H9 (cell line): Measurements from ENCODE around the gene SLC7A6. TPM values are rescaled to one million over a fixed set of nuclear protein-coding genes. Genes with fewer than 3 reads are reported as not detected.

ENCODE experiments used
- DNase-seq: peaks from one replicate; pipeline ENCODE4 v3.0.0-alpha.2; 2017
- H2AFZ ChIP-seq: one replicate; pipeline ENCODE4 v1.6.1; 2013; ENCODE audit warnings: mild to moderate bottlenecking, low read length, control low read depth, moderate library complexity
- H2AK5ac ChIP-seq: 2 replicates; pipeline ENCODE4 v1.6.1; 2013; ENCODE audit warnings: low read length, control low read depth, mixed read lengths; ENCODE audit not compliant: insufficient read length
- H2BK120ac ChIP-seq: one replicate; pipeline ENCODE4 v1.6.1; 2013; ENCODE audit warnings: low read depth, mild to moderate bottlenecking, low read length, control low read depth, inconsistent platforms; ENCODE audit not compliant: poor library complexity, severe bottlenecking
- H2BK12ac ChIP-seq: 2 replicates; pipeline ENCODE4 v1.6.1; 2013; ENCODE audit warnings: low read length, control low read depth, mixed read lengths, low read depth; ENCODE audit not compliant: insufficient read length
- H2BK15ac ChIP-seq: 2 replicates; pipeline ENCODE4 v1.6.1; 2013; ENCODE audit warnings: low read depth, low read length, control low read depth
- H2BK20ac ChIP-seq: one replicate; pipeline ENCODE4 v1.6.1; 2013; ENCODE audit warnings: low read depth, mild to moderate bottlenecking, low read length, control low read depth, inconsistent platforms; ENCODE audit not compliant: poor library complexity, severe bottlenecking
- H2BK5ac ChIP-seq: 2 replicates; pipeline ENCODE4 v1.6.1; 2013; ENCODE audit warnings: low read length, control low read depth, mixed read lengths; ENCODE audit not compliant: insufficient read length
- H3K14ac ChIP-seq: 2 replicates; pipeline ENCODE4 v1.6.1; 2013; ENCODE audit warnings: low read length, control low read depth; ENCODE audit not compliant: insufficient read depth
- H3K18ac ChIP-seq: 2 replicates; pipeline ENCODE4 v1.6.1; 2013; ENCODE audit warnings: low read depth, mild to moderate bottlenecking, mixed read lengths, low read length, control low read depth; ENCODE audit not compliant: insufficient read length
- H3K23ac ChIP-seq: 2 replicates; pipeline ENCODE4 v1.6.1; 2013; ENCODE audit warnings: low read length, control low read depth, mixed read lengths, low read depth; ENCODE audit not compliant: insufficient read length
- H3K23me2 ChIP-seq: 2 replicates; pipeline ENCODE4 v1.6.1; 2013; ENCODE audit warnings: low read depth, mild to moderate bottlenecking, mixed read lengths, low read length, control low read depth; ENCODE audit not compliant: insufficient read length, poor library complexity, severe bottlenecking
- H3K27ac ChIP-seq: 2 replicates; pipeline ENCODE4 v1.5.1; 2013; ENCODE audit warnings: low read length, control low read depth, mixed read lengths, low read depth; ENCODE audit not compliant: insufficient read length
- H3K27me3 ChIP-seq: 2 replicates; pipeline ENCODE4 v1.6.1; 2013; ENCODE audit warnings: low read length, control low read depth, inconsistent platforms; ENCODE audit not compliant: insufficient read depth
- H3K4ac ChIP-seq: 2 replicates; pipeline ENCODE4 v1.6.1; 2013; ENCODE audit warnings: low read depth, mild to moderate bottlenecking, control low read depth, inconsistent platforms, low read length, moderate library complexity
- H3K4me1 ChIP-seq: 2 replicates; pipeline ENCODE4 v1.6.1; 2013; ENCODE audit warnings: low read length, control low read depth, inconsistent platforms; ENCODE audit not compliant: insufficient read depth
- H3K4me2 ChIP-seq: 2 replicates; pipeline ENCODE4 v1.6.1; 2013; ENCODE audit warnings: low read length, control low read depth, mixed read lengths; ENCODE audit not compliant: insufficient read length, insufficient read depth
- H3K56ac ChIP-seq: 2 replicates; pipeline ENCODE4 v1.6.1; 2013; ENCODE audit warnings: low read depth, mild to moderate bottlenecking, mixed read lengths, low read length, control low read depth; ENCODE audit not compliant: insufficient read length
- H3K79me1 ChIP-seq: 2 replicates; pipeline ENCODE4 v1.6.1; 2013; ENCODE audit warnings: low read depth, mild to moderate bottlenecking, moderate library complexity, low read length, control low read depth, inconsistent platforms; ENCODE audit not compliant: insufficient read depth, poor library complexity, severe bottlenecking
- H3K79me2 ChIP-seq: 2 replicates; pipeline ENCODE4 v1.6.1; 2013; ENCODE audit warnings: low read length, control low read depth, inconsistent platforms; ENCODE audit not compliant: insufficient read depth
- H3K9ac ChIP-seq: 2 replicates; pipeline ENCODE4 v1.6.1; 2013; ENCODE audit warnings: low read length, control low read depth, mixed read lengths; ENCODE audit not compliant: insufficient read length; ENCODE audit errors: extremely low read depth
- H3K9me3 ChIP-seq: one replicate; pipeline ENCODE4 v1.6.1; 2013; ENCODE audit warnings: low read depth, low read length, inconsistent platforms; ENCODE audit not compliant: control insufficient read depth
- H3T11ph ChIP-seq: one replicate; pipeline ENCODE4 v1.6.1; 2013; ENCODE audit warnings: mild to moderate bottlenecking, low read length, control low read depth, inconsistent platforms
- H4K20me1 ChIP-seq: one replicate; pipeline ENCODE4 v1.6.1; 2013; ENCODE audit not compliant: control insufficient read depth, insufficient read length, insufficient read depth
- H4K5ac ChIP-seq: 2 replicates; pipeline ENCODE4 v1.6.1; 2013; ENCODE audit warnings: low read depth, mild to moderate bottlenecking, mixed read lengths, low read length, control low read depth; ENCODE audit not compliant: insufficient read length
- H4K8ac ChIP-seq: replicated peaks from 2 replicates; pipeline ENCODE4 v1.6.1; 2013; ENCODE audit warnings: low read length, control low read depth, mixed read lengths, low read depth; ENCODE audit not compliant: insufficient read length
- H4K91ac ChIP-seq: 2 replicates; pipeline ENCODE4 v1.6.1; 2013; ENCODE audit warnings: low read depth, mild to moderate bottlenecking, moderate library complexity, mixed read lengths, low read length, control low read depth; ENCODE audit not compliant: insufficient read length
- H3K27ac Mint-ChIP-seq, 3 experiments: 2 replicates in 2 of 3; 3 replicates in 1 of 3; pipeline ENCODE4 v1.8.0; 2020 to 2021; ENCODE audit warnings: mixed read lengths in 3 of 3, mild to moderate bottlenecking in 1 of 3, moderate library complexity in 1 of 3
- H3K27me3 Mint-ChIP-seq: 2 replicates; pipeline ENCODE4 v1.8.0; 2021; ENCODE audit warnings: low read depth, mild to moderate bottlenecking, moderate library complexity, mixed read lengths
- H3K36me3 Mint-ChIP-seq, 3 experiments: 2 replicates in 2 of 3; 3 replicates in 1 of 3; pipeline ENCODE4 v1.8.0; 2020 to 2021; ENCODE audit warnings: low read depth in 3 of 3, mixed read lengths in 3 of 3; ENCODE audit not compliant: insufficient read depth in 1 of 3
- H3K4me1 Mint-ChIP-seq, 2 experiments: 2 replicates each; pipeline ENCODE4 v1.8.0; 2020; ENCODE audit warnings: mixed read lengths in 2 of 2
- H3K4me3 Mint-ChIP-seq, 2 experiments: 2 replicates in 1 of 2; 3 replicates in 1 of 2; pipeline ENCODE4 v1.8.0; 2020 to 2021; ENCODE audit warnings: mild to moderate bottlenecking in 2 of 2, mixed read lengths in 2 of 2, moderate library complexity in 1 of 2
- H3K9me3 Mint-ChIP-seq, 2 experiments: 2 replicates in 1 of 2; 3 replicates in 1 of 2; pipeline ENCODE4 v1.8.0; 2020; ENCODE audit warnings: mild to moderate bottlenecking in 2 of 2, mixed read lengths in 2 of 2, moderate library complexity in 1 of 2
- WGBS: extraction: QIAGEN DNeasy Blood & Tissue Kit; methylation state at CpG from one replicate; pipeline ENCODE4 v1.1.7; 2013; ENCODE audit warnings: missing lambda C conversion rate, low lambda C conversion rate, mixed read lengths; ENCODE audit not compliant: insufficient read length; ENCODE audit errors: extremely low coverage; 5-methylcytosine and 5-hydroxymethylcytosine counted together
- total RNA-seq: library from RNA; stranded (reverse); gene quantifications from 2 replicates; pipeline ENCODE4 v1.2.1, GENCODE V29; 2021
- TF ChIP-seq, protein P1 (sequence below): fragments of 200-600 bp; sonication (generic); conservative IDR thresholded peaks from 3 replicates; pipeline ENCODE4 v1.8.0; 2021; ENCODE audit warnings: antibody characterized with exemption, mild to moderate bottlenecking

SLC7A6 gene
- total RNA-seq, 1 experiment from 2014 or later, result 21.1 TPM

GRCh38 chr16:68309799-68310198 is 45.5 kb downstream of the SLC7A6 start:
- Mint-ChIP-seq H3K27me3 (no peaks in the 10 kb centered on the region), H3K4me1 (peaks cover 12 to 13% of the 10 kb centered on the region in 2 experiments), H3K27ac (peak overlapping the region in 1 of 3 experiments; percentile 98; a peak in 3 of 7 replicates), H3K4me3 (peak overlapping the region; percentile 94 to 98), H3K36me3 (peaks cover 10 to 42% (median 39%) of the 10 kb centered on the region in 3 experiments; a peak in 6 of 7 replicates), H3K9me3 (no peaks in the 10 kb centered on the region)
- H4K20me1 ChIP-seq, result no peaks in the 10 kb centered on the region
- H2BK120ac ChIP-seq, result no peak overlapping the region
- H3K4me2 ChIP-seq, result peak overlapping the region; percentile 98
- no peak overlapping the region for H3K27ac ChIP-seq
- no peak overlapping the region for H3K23ac ChIP-seq
- no CpG with 5 or more reads among the region's 6 CpGs for WGBS
- H3K9ac ChIP-seq, result peak overlapping the region; percentile 68
- H2BK12ac ChIP-seq, result no peak overlapping the region
- peaks cover 2% of the 10 kb centered on the region; the same call in 1 of the 2 replicates for H3K4me1 ChIP-seq
- no peak overlapping the region for H4K8ac ChIP-seq
- no peak overlapping the region for H4K5ac ChIP-seq
- H3K9me3 ChIP-seq, result no peaks in the 10 kb centered on the region
- H3K27me3 ChIP-seq, result no peaks in the 10 kb centered on the region
- no peak overlapping the region for H2AK5ac ChIP-seq
- no peak overlapping the region for H2BK15ac ChIP-seq
- H3K4ac ChIP-seq, result no peak overlapping the region
- H3K79me1 ChIP-seq, result no peaks in the 10 kb centered on the region
- DNase-seq, result no peak
- no peak overlapping the region for H3T11ph ChIP-seq
- no peak overlapping the region for H2BK5ac ChIP-seq
- no peak overlapping the region for H4K91ac ChIP-seq
- no peak overlapping the region for H3K14ac ChIP-seq
- no peak overlapping the region for H2AFZ ChIP-seq
- TF ChIP-seq, protein P1, sequence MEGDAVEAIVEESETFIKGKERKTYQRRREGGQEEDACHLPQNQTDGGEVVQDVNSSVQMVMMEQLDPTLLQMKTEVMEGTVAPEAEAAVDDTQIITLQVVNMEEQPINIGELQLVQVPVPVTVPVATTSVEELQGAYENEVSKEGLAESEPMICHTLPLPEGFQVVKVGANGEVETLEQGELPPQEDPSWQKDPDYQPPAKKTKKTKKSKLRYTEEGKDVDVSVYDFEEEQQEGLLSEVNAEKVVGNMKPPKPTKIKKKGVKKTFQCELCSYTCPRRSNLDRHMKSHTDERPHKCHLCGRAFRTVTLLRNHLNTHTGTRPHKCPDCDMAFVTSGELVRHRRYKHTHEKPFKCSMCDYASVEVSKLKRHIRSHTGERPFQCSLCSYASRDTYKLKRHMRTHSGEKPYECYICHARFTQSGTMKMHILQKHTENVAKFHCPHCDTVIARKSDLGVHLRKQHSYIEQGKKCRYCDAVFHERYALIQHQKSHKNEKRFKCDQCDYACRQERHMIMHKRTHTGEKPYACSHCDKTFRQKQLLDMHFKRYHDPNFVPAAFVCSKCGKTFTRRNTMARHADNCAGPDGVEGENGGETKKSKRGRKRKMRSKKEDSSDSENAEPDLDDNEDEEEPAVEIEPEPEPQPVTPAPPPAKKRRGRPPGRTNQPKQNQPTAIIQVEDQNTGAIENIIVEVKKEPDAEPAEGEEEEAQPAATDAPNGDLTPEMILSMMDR, result no peak
- peaks cover 15% of the 10 kb centered on the region for H3K23me2 ChIP-seq
- H2BK20ac ChIP-seq, result no peak overlapping the region
- no peak overlapping the region for H3K18ac ChIP-seq
- peaks cover 2% of the 10 kb centered on the region; the same call in 1 of the 2 replicates for H3K79me2 ChIP-seq
- no peak overlapping the region for H3K56ac ChIP-seq
